K562 (cell line): ENCODE results near the gene C3. TPM values are rescaled to one million over a fixed set of nuclear protein-coding genes. Genes with fewer than 3 reads are reported as not detected.

ENCODE experiments used
- ATAC-seq: fragments of 200-7000 bp; cut with Tn5 transposase; 3 replicates; pipeline ENCODE4 v1.9.1; 2020; ENCODE audit warnings: moderate library complexity
- BruUV-seq: library from RNA; stranded (reverse); fragments of 400-500 nt; replicated peaks from 2 replicates; lab custom pipeline; 2021; lab: Mats Ljungman, UMichigan
- CTCF ChIA-PET: fragments of 300-600 bp; formaldehyde crosslinking; extraction: SDS; loops from one replicate; lab custom pipeline; 2021; ENCODE audit warnings: low intra/inter-chr PET ratio; lab: Yijun Ruan, JAX
- POLR2A ChIA-PET: fragments of 300-600, 350-650 bp; sonication (Branson Sonifier 250); formaldehyde crosslinking; extraction: SDS; loops from one replicate; lab custom pipeline; 2021; ENCODE audit warnings: antibody characterized with exemption, inconsistent platforms; lab: Yijun Ruan, JAX
- DNase-seq, 4 experiments: peaks; one replicate each; pipeline versions ENCODE4 v3.0.0 to v3.0.0-alpha.2; 2011 to 2018; ENCODE audit warnings: low spot score in 3 of 4, mixed read lengths in 3 of 4; ENCODE audit errors: extremely low read depth in 1 of 4
- FAIRE-seq: peaks from 2 replicates; lab custom pipeline; 2011; peaks lifted over from hg19 to GRCh38; lab: Jason Lieb, UNC
- H2AFZ ChIP-seq: 2 replicates; pipeline ENCODE4 v1.6.0; 2011; ENCODE audit warnings: low read depth, low read length, control low read depth, inconsistent platforms
- H3K27ac ChIP-seq: fragments of 200-600 bp; 3 replicates; pipeline ENCODE4 v1.8.0; 2011; ENCODE audit warnings: low read depth, mild to moderate bottlenecking, control low read depth, inconsistent platforms, low read length, moderate library complexity, mixed read lengths; ENCODE audit errors: extremely low read depth
- H3K27me3 ChIP-seq, 2 experiments: fragments of 300-600 bp in 1 of 2; 2 replicates in 1 of 2; 3 replicates in 1 of 2; pipeline versions ENCODE4 v1.6.0 to v1.8.0; 2011; ENCODE audit warnings: inconsistent platforms in 2 of 2, low read length in 2 of 2, mild to moderate bottlenecking in 1 of 2, mixed read lengths in 1 of 2, moderate library complexity in 1 of 2; ENCODE audit not compliant: control insufficient read depth in 2 of 2, insufficient read depth in 2 of 2
- H3K36me3 ChIP-seq: fragments of 300-600 bp; 3 replicates; pipeline ENCODE4 v1.8.0; 2011; ENCODE audit warnings: mild to moderate bottlenecking, low read length, inconsistent platforms; ENCODE audit not compliant: control insufficient read depth, insufficient read depth
- H3K4me1 ChIP-seq, 2 experiments: fragments of 200-600 bp in 1 of 2; replicated peaks in 1 of 2; 2 replicates in 1 of 2; 3 replicates in 1 of 2; pipeline versions ENCODE4 v1.5.1 to v1.8.0; 2011; ENCODE audit warnings: inconsistent platforms in 2 of 2, low read length in 2 of 2, mild to moderate bottlenecking in 1 of 2, mixed read lengths in 1 of 2, moderate library complexity in 1 of 2; ENCODE audit not compliant: control insufficient read depth in 2 of 2, insufficient read depth in 2 of 2
- H3K4me2 ChIP-seq: 2 replicates; pipeline ENCODE4 v1.6.1; 2011; ENCODE audit warnings: low read length, control low read depth, inconsistent platforms, mixed read lengths; ENCODE audit not compliant: insufficient read depth
- H3K4me3 ChIP-seq: fragments of 200-600 bp; sonication (generic), shearing (Covaris generic); 2 replicates; pipeline ENCODE4 v1.5.1; 2016; ENCODE audit warnings: control low read depth, inconsistent platforms
- H3K79me2 ChIP-seq: fragments of 200-600 bp; 3 replicates; pipeline ENCODE4 v1.8.0; 2011; ENCODE audit warnings: low read length, inconsistent platforms; ENCODE audit not compliant: control insufficient read depth, insufficient read depth
- H3K9ac ChIP-seq, 2 experiments: 2 replicates each; pipeline versions ENCODE4 v1.6.0 to v1.6.1; 2011; ENCODE audit warnings: low read depth in 2 of 2, low read length in 2 of 2, control low read depth in 1 of 2, inconsistent platforms in 1 of 2, mild to moderate bottlenecking in 1 of 2, mixed read lengths in 1 of 2; ENCODE audit not compliant: insufficient read depth in 1 of 2
- H3K9me1 ChIP-seq: one replicate; pipeline ENCODE4 v1.6.0; 2011; ENCODE audit warnings: inconsistent platforms, mild to moderate bottlenecking, low read length, moderate library complexity; ENCODE audit not compliant: control insufficient read depth, insufficient read depth
- H3K9me3 ChIP-seq: replicated peaks from 2 replicates; pipeline ENCODE4 v1.5.1; 2011; ENCODE audit warnings: low read depth, low read length, inconsistent platforms; ENCODE audit not compliant: control insufficient read depth, insufficient read depth
- H4K20me1 ChIP-seq: replicated peaks from 2 replicates; pipeline ENCODE4 v1.6.1; 2011; ENCODE audit warnings: low read length, inconsistent platforms, mixed read lengths; ENCODE audit not compliant: control insufficient read depth, insufficient read depth
- POLR2H ChIP-seq: IDR thresholded peaks from 2 replicates; pipeline ENCODE4 v1.6.1; 2016; ENCODE audit warnings: missing genetic modification characterization, low read depth, mild to moderate bottlenecking, control low read depth, missing compliant biosample characterization, moderate library complexity
- ZC3H8 ChIP-seq: fragments of 450-650 bp; IDR thresholded peaks from 2 replicates; pipeline ENCODE4 v1.6.1; 2017
- WGBS: fragments of 100-300 bp; shearing (Covaris generic); methylation state at CpG from one replicate; pipeline ENCODE4 v1.1.6; 2016; ENCODE audit warnings: low coverage, mixed read lengths; ENCODE audit not compliant: insufficient coverage; ENCODE audit errors: missing lambda C conversion rate; 5-methylcytosine and 5-hydroxymethylcytosine counted together
- in situ Hi-C: fragments of 300-500 bp; cut with MboI; formaldehyde crosslinking; loops from 4 replicates; pipeline ENCODE4 v1.15.0; 2018; ENCODE audit warnings: inconsistent platforms, mixed read lengths
- intact Hi-C: fragments of 100-400 bp; cut with micrococcal nuclease; formaldehyde crosslinking; loops from 2 replicates; pipeline ENCODE4 v1.14.2; 2022
- polyA plus RNA-seq, 8 experiments: library from polyadenylated mRNA; depleted of rRNA in 4 of 8; stranded (reverse) in 5 of 8; unstranded in 3 of 8; fragments of >200 nt; fragmentation: Nextera tagmentation in 2 of 8; fragmentation: Illumina TruSeq in 1 of 8; extraction: Ambion mirVana in 2 of 8; extraction: Trizol in 1 of 8; gene quantifications; 2 replicates each; pipeline versions ENCODE4 v1.2.1 to v1.2.3, GENCODE V29; 2011 to 2014; ENCODE audit warnings: inconsistent platforms in 1 of 8, missing spikeins in 1 of 8
- total RNA-seq, 7 experiments: library from RNA; depleted of rRNA in 6 of 7; stranded (reverse); fragments of >200 nt in 6 of 7; fragmentation: Illumina TruSeq in 2 of 7; extraction: Trizol in 2 of 7; gene quantifications; 2 replicates each; pipeline versions ENCODE4 v1.2.1 to v1.2.3, GENCODE V29; 2011 to 2021; ENCODE audit warnings: low replicate concordance in 1 of 7
- TF ChIP-seq, protein P1 (sequence below), 2 experiments: fragments of 450-650 bp in 1 of 2; sonication (generic) in 1 of 2; formaldehyde crosslinking in 1 of 2; IDR thresholded peaks in 1 of 2; conservative IDR thresholded peaks in 1 of 2; 2 replicates each; pipeline versions ENCODE4 v1.6.1 to v1.8.1; 2016 to 2023; ENCODE audit warnings: mild to moderate bottlenecking in 2 of 2, moderate library complexity in 2 of 2, inconsistent platforms in 1 of 2, missing genetic modification reagents in 1 of 2

C3 gene
- total and polyA plus RNA-seq, 9 of the 15 experiments (the other 6 are each of a cell fraction or from before 2014, with no cell fraction given) = 0.59 to 10.6 (median 2.2) TPM

DNA sequence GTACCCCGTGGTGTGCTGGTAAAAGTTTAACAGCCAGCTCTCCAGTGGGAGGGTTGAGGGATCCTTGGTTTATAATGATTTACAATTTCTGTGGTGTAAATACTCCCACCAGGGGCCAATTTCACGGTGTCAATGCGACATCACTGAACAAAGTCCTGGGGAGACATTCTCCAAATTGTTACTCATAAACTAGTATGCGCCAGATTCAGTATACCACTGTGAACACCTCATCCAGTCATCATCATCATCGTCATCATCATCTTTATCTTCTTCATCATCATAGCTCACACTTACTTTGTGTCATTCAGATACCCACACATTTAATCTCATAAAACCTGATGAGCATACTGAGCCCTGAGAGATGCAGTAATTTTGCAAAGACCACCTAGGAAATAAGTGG is 33.3 kb downstream of the C3 start:
- ATAC-seq (no peak), DNase-seq (no peak), FAIRE-seq (no peak)
- POLR2A ChIA-PET = interaction anchor here (0.9 kb wide), 1 partner anchor 9 kb away, joined by 3 read pairs; no protein-coding TSS in a partner anchor
- CTCF ChIA-PET = no interaction called here
- Histone ChIP-seq H3K27me3 (no peaks in the 10 kb centered on the region), H3K79me2 (no peaks in the 10 kb centered on the region), H3K4me3 (no peak overlapping the region), H3K9ac (no peak overlapping the region), H3K4me2 (no peak overlapping the region), H3K36me3 (no peaks in the 10 kb centered on the region), H3K27ac (no peak overlapping the region), H3K9me3 (no peaks in the 10 kb centered on the region; the same call in 1 of the 2 replicates), H2AFZ (no peak overlapping the region), H3K9me1 (no peaks in the 10 kb centered on the region), H4K20me1 (no peaks in the 10 kb centered on the region), H3K4me1 (peaks cover 0 to 11% of the 10 kb centered on the region in 2 experiments; a peak in 3 of 5 replicates)
- intact Hi-C loops = no loop called here
- in situ Hi-C loops = no loop called here
- BruUV-seq = no TSS peak
- no peak for TF ChIP-seq POLR2H (tag)
- TF ChIP-seq, protein P1, sequence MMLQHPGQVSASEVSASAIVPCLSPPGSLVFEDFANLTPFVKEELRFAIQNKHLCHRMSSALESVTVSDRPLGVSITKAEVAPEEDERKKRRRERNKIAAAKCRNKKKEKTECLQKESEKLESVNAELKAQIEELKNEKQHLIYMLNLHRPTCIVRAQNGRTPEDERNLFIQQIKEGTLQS (IDR thresholded peaks at IDR 0.05) = peak; percentile 32; the same call in 1 of the 2 replicates
- TF ChIP-seq, protein P1 (CRISPR knock-in tag; conservative IDR thresholded peaks at IDR 0.05) = no peak
- 20% methylated on average over 5 of the region's 5 CpGs for WGBS

DNA sequence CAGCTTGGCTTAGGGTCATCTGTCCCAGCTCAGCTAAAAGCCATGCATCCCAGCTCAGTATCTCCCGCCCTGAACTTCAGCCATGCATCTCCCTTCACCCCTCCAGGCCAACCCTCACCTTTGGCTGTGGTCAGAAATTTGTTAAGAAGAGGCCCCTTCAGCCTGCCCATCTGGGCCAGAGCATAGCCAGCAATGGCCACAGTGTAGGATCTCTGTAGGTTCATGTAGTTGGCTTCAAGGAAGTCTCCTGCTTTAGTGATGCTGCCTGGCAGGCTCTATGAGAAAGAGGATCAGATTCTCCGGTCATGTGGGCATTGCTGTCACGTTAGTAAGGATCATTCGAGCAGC is 33.8 kb downstream of the C3 start:
- WGBS = 30% methylated on average over 4 of the region's 4 CpGs
- intact Hi-C loops = no loop called here
- Histone ChIP-seq H3K9ac (no peak overlapping the region), H4K20me1 (no peaks in the 10 kb centered on the region), H3K9me1 (no peaks in the 10 kb centered on the region), H3K4me1 (peaks cover 0 to 16% of the 10 kb centered on the region in 2 experiments; a peak in 3 of 5 replicates), H3K27ac (no peak overlapping the region), H3K4me3 (no peak overlapping the region), H3K36me3 (no peaks in the 10 kb centered on the region), H3K79me2 (no peaks in the 10 kb centered on the region), H2AFZ (no peak overlapping the region), H3K4me2 (no peak overlapping the region), H3K9me3 (no peaks in the 10 kb centered on the region; the same call in 1 of the 2 replicates)
- no TSS peak for BruUV-seq
- no peak for DNase-seq
- ChIA-PET CTCF (no interaction called here), POLR2A (interaction anchor here (0.7 to 0.9 kb wide), 2 partner anchors 9 to 19 kb away, joined by 3 read pairs; no protein-coding TSS in a partner anchor)
- in situ Hi-C loops = no loop called here
- no peak for TF ChIP-seq ZC3H8
- TF ChIP-seq, all 486 proteins: peak for 0
- no peaks in the 10 kb centered on the region for H3K27me3 ChIP-seq
- no peak for ATAC-seq
- no peak for FAIRE-seq
